Measurements from ENCODE around the gene TNFRSF9.

Gene TNFRSF9

DNA sequence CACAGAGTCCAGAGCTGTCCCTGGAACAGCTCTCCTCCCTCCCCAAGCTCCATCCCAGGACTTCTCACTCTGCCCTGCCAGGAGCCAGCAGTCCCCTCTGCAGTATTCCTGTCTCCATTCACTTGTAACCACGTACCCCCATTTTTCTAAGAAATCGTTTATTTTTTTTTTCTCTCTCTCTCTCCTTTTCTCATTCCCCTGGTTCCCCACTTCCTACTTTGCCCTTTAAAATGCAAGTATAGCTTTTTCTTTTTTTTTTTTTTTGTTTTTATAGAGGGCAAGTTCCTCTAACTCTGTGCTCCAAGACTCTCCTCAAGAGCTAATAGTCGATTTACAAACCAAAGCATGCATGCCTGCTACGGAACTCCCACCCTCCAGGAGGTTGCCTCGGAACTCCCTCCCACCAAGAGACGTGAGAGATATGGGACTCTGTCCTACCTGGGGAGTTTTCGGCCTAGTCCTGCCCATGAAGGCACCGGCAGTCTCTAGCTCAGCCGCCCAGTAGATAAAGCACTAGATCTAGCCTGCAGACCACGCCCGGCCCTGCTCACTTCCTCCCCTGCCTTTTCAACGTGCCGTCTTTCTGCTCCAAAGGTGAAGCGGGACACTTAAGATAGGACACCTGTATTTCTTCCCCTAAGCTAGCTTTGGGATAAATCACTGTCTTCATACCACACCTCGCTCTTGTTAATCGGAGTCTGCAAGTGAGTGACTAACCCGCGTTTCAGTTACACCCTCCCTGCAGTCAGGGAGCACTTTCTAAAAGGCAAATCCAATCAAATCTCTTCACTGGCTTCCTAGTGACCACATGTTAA, 27.7 kb downstream of the TNFRSF9 start:
- TF ChIP-seq, protein P1, sequence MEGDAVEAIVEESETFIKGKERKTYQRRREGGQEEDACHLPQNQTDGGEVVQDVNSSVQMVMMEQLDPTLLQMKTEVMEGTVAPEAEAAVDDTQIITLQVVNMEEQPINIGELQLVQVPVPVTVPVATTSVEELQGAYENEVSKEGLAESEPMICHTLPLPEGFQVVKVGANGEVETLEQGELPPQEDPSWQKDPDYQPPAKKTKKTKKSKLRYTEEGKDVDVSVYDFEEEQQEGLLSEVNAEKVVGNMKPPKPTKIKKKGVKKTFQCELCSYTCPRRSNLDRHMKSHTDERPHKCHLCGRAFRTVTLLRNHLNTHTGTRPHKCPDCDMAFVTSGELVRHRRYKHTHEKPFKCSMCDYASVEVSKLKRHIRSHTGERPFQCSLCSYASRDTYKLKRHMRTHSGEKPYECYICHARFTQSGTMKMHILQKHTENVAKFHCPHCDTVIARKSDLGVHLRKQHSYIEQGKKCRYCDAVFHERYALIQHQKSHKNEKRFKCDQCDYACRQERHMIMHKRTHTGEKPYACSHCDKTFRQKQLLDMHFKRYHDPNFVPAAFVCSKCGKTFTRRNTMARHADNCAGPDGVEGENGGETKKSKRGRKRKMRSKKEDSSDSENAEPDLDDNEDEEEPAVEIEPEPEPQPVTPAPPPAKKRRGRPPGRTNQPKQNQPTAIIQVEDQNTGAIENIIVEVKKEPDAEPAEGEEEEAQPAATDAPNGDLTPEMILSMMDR (conservative IDR thresholded peaks at IDR 0.05): no peak
- H3K27ac ChIP-seq: no peak overlapping the region

DNA sequence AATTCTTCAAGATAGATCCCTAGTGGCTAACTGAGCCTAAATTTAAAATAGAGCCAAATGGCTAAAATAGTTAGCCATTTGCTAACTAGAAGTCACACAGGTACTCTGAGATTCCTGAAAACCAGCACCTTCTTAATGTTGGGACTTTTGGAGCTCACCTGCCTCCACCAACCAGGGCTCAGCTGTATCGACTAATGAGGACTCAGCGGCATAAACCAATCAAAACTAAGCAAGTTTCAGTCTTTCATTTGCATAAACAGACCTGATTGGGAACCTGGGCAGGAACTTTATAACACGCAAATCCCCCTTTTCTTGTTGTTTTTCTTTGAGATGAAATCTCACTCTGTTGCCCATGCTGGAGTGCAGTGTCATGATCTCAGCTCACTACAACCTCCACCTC, 28.5 kb downstream of the TNFRSF9 start:
- H3K27ac ChIP-seq: no peak overlapping the region
- TF ChIP-seq, protein P1 (conservative IDR thresholded peaks at IDR 0.05): no peak

DNA sequence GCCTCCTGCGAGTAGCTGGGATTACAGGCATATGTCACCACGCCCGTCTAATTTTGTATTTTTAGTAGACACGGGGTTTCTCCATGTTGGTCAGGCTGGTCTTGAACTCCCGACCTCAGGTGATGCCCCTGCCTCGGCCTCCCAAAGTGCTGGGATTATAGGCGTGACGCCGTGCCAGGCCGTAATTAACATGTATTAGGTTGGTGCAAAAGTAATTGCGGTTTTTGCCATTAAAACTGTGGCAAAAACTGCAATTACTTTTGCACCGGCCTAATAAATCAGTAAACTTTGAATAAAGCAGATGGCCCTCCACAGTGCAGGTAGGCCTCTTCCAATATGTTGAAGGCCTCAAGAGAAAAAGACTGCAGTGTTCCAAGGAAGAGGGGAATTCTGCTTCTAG, 35.4 kb downstream of the TNFRSF9 start:
- TF ChIP-seq, protein P1 (conservative IDR thresholded peaks at IDR 0.05): no peak

DNA sequence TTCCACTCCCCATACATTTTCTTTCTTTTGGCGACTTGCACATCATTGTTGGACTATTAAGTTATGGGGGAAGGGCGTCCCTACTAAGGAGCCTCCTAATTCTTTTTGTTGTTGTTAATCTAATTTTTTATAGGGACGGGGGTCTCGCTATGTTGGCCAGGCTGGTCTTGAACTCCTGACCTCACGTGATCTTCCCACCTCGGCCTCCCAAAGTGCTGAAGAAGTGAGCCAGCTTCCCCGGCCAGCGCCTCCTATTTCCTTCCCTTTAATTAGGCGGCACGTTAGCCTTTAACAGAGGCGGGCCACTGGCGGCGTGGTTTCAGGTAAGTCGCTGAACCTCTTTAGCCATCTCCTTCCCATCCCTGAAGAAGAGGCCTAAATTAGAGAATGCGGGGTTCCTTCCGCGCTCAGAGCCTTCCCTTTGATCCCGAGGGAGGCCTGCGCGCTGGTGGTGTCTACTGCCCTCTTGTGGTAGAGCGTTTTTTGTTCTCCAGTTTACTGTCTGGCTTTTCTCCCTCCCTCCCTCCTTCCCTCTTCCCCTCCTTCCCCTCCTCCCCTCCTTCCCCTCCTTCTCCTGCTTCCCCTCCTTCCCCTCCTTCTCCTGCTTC, 38.1 kb downstream of the TNFRSF9 start:
- no peak overlapping the region for H3K27ac ChIP-seq
- TF ChIP-seq, protein P1 (conservative IDR thresholded peaks at IDR 0.05): peak; percentile 90

More for the DNA sequence above, 35.4 kb downstream of the TNFRSF9 start:
- no peak overlapping the region for H3K27ac ChIP-seq

DNA sequence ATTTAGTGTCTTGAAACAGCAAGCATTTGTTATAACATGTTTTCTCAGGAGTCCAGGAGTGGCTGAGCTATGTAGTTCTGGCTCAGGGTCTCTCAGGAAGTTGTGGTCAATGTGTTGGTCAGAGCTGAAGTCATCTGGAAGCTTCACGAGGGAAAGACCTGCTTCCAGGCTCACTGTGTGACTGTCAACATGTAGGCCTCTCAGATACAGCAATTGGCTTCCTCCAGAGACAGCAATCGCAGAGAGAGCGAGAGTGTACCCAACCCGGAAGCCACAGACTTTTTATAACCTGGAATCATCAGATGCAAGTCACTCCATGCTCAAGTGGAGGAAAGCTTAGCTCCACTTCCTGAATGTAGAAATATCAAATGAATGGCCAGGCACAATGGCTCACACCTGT, 40.9 kb downstream of the TNFRSF9 start:
- H3K27ac ChIP-seq: no peak overlapping the region
- TF ChIP-seq, protein P1 (conservative IDR thresholded peaks at IDR 0.05): no peak

DNA sequence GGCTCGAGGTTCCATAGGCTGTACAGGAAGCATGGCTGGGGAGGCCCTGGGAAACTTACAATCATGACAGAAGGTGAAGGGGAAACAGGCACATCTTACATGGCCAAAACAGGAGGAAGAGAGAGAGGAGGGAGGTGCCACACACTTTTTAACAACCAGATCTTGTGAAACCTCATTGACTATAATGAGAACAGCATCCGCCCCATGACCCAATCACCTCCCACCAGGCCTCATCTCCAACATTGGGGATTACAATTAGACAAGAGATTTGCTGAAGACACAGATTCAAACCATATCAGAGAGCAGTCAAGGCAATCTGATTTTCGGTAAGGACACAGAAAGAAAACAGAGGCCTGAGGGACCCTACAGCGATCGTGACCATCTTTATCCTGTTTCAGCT, 41.7 kb downstream of the TNFRSF9 start:
- TF ChIP-seq, protein P1 (conservative IDR thresholded peaks at IDR 0.05): no peak
- H3K27ac ChIP-seq: no peak overlapping the region

DNA sequence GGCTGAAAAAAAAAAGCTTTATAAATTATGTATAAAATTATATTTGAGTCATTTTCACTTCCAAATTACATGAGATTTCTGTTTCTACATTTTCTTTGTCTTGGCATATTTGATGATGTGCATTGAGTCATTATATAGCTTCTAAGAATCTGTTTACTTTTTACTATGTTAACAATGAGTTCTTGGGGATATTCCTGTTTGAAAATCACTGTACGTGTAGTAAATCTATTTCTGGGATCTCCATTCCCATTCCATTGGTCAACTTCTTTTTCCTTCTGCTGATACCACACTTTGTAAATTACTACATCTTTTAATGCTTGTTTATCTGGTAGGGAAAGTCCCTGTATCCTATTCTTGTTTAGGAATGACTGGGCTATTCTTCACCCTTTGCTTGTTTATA, 43.6 kb downstream of the TNFRSF9 start:
- TF ChIP-seq, protein P1 (conservative IDR thresholded peaks at IDR 0.05): no peak
- H3K27ac ChIP-seq: no peak overlapping the region

All from VCaP (cell line).